ENCODE results near the gene GPC5. TPM values are rescaled to one million over a fixed set of nuclear protein-coding genes. Genes with fewer than 3 reads are reported as not detected.

The GPC5 gene
- total RNA-seq (10 to 100 TPM; 52.1 to 81.8 TPM), polyA plus RNA-seq (ENCODE audit: insufficient read depth, low read depth, low replicate concordance) (11.5 TPM)
- long read RNA-seq, donor 1, partial matches to known transcripts: 8 of 8 reads
- long read RNA-seq, donor 1, other reads (novel, unspliced or antisense): 0 of 8 reads
- long read RNA-seq, donor 2: 0 reads

GRCh38 chr13:91398413-91399188, at the start of gene GPC5:
Gene GPC5 (plus strand): TSS chr13:91398621.
- Histone ChIP-seq H3K36me3 (ENCODE audit: low read depth, missing control alignments) (no peaks in the 10 kb centered on the region), H3K27me3 (no peaks in the 10 kb centered on the region), H3K4me1 (no peaks in the 10 kb centered on the region), H3K9me3 (no peaks in the 10 kb centered on the region), H3K27ac (peak within 1 kb of the TSS in 1 of 2 donors; percentile 39), H3K4me3 (peak within 1 kb of the TSS; percentile 47 to 73)
- no peak for TF ChIP-seq CTCF (IDR thresholded peaks at IDR 0.05)
- no peak for TF ChIP-seq POLR2A (IDR thresholded peaks at IDR 0.05)
- peak; percentile 88 for DNase-seq
- WGBS, 2 donors: 1 to 4% methylated on average over 11 to 56 of the region's 76 CpGs
- intact Hi-C loops (cut with DNase I; ENCODE audit: low total_unique reads): no loop called here

GRCh38 chr13:91348906-91349435, 49.5 kb upstream of the GPC5 start:
- peak; percentile 97 for DNase-seq
- H3K4me1 ChIP-seq: peaks cover 22% of the 10 kb centered on the region
- H3K36me3 ChIP-seq (ENCODE audit: low read depth, missing control alignments): no peaks in the 10 kb centered on the region
- peak overlapping the region in 1 of 2 donors; percentile 97 for H3K27ac ChIP-seq
- TF ChIP-seq CTCF (IDR thresholded peaks at IDR 0.05) (peak; percentile 96 to 98 (median 98)), POLR2A (IDR thresholded peaks at IDR 0.05) (no peak)
- no peaks in the 10 kb centered on the region for H3K9me3 ChIP-seq
- H3K27me3 ChIP-seq: no peaks in the 10 kb centered on the region
- intact Hi-C loops (cut with DNase I; ENCODE audit: low total_unique reads): no loop called here
- 0 to 1% methylated on average over 12 of the region's 46 CpGs for WGBS, 2 donors
- H3K4me3 ChIP-seq: peak overlapping the region; percentile 65 to 94

- WGBS, 2 donors: 46 to 59% methylated on average over 5 of the region's 5 CpGs
These were observed 48.2 kb upstream of the GPC5 start for GRCh38 chr13:91349992-91350911.

GRCh38 chr13:91351123-91351522, 47.3 kb upstream of the GPC5 start:
- Histone ChIP-seq H3K27me3 (no peaks in the 10 kb centered on the region), H3K4me1 (peaks cover 26% of the 10 kb centered on the region), H3K36me3 (ENCODE audit: low read depth, missing control alignments) (no peaks in the 10 kb centered on the region), H3K9me3 (no peaks in the 10 kb centered on the region), H3K27ac (no peak overlapping the region), H3K4me3 (no peak overlapping the region)
- TF ChIP-seq POLR2A (IDR thresholded peaks at IDR 0.05): no peak
- TF ChIP-seq CTCF (IDR thresholded peaks at IDR 0.05): no peak
- DNase-seq: no peak
- WGBS, 2 donors: 77 to 85% methylated on average over 5 of the region's 5 CpGs
- intact Hi-C loops (cut with DNase I; ENCODE audit: low total_unique reads): no loop called here

More at GRCh38 chr13:91349992-91350911, 48.2 kb upstream of the GPC5 start:
- TF ChIP-seq POLR2A (IDR thresholded peaks at IDR 0.05): no peak
- TF ChIP-seq CTCF (IDR thresholded peaks at IDR 0.05): no peak
- Histone ChIP-seq H3K36me3 (ENCODE audit: low read depth, missing control alignments) (no peaks in the 10 kb centered on the region), H3K9me3 (no peaks in the 10 kb centered on the region), H3K4me1 (peaks cover 26% of the 10 kb centered on the region), H3K27me3 (no peaks in the 10 kb centered on the region), H3K4me3 (no peak overlapping the region), H3K27ac (no peak overlapping the region)
- DNase-seq: no peak
- intact Hi-C loops (cut with DNase I; ENCODE audit: low total_unique reads): no loop called here

Data from testis (tissue), 5 donors.